Panc1 (cell line): Measurements from ENCODE around the gene THSD7B. TPM values are rescaled to one million over a fixed set of nuclear protein-coding genes. Genes with fewer than 3 reads are reported as not detected.

Experiments
- ATAC-seq: fragments of 200-7000 bp; cut with Tn5 transposase; 2 replicates; pipeline ENCODE4 v1.9.1; 2020; ENCODE audit warnings: mild to moderate bottlenecking, moderate library complexity
- BruUV-seq: library from RNA; stranded (reverse); fragments of 400-500 nt; replicated peaks from 2 replicates; lab custom pipeline; 2021; lab: Mats Ljungman, UMichigan
- CTCF ChIA-PET: fragments of 300-600 bp; sonication (Branson Sonifier 250); formaldehyde crosslinking; loops from one replicate; lab custom pipeline; 2022; ENCODE audit warnings: antibody characterized with exemption; lab: Charles Lee
- POLR2A ChIA-PET: fragments of 300-600 bp; sonication (Branson Sonifier 250); formaldehyde crosslinking; loops from one replicate; lab custom pipeline; 2022; ENCODE audit warnings: antibody characterized with exemption; lab: Charles Lee
- DNase-seq: peaks from one replicate; pipeline ENCODE4 v3.0.0-alpha.2; 2010; ENCODE audit warnings: low read depth, low spot score
- H3K27ac ChIP-seq: 2 replicates; pipeline ENCODE4 v1.5.1; 2011; ENCODE audit warnings: mild to moderate bottlenecking, low read length, inconsistent platforms
- H3K27me3 ChIP-seq: fragments of 200-500 bp; sonication (Bioruptor generic); 2 replicates; pipeline ENCODE4 v1.6.0; 2014; ENCODE audit warnings: low read length, inconsistent platforms; ENCODE audit not compliant: control insufficient read depth, insufficient read depth
- H3K36me3 ChIP-seq: fragments of 200-500 bp; sonication (Bioruptor generic); 2 replicates; pipeline ENCODE4 v1.5.1; 2014; ENCODE audit warnings: inconsistent platforms, mild to moderate bottlenecking, low read length, moderate library complexity; ENCODE audit not compliant: control insufficient read depth, insufficient read depth
- H3K4me1 ChIP-seq: 2 replicates; pipeline ENCODE4 v1.5.1; 2011; ENCODE audit warnings: inconsistent platforms, mild to moderate bottlenecking, low read length, moderate library complexity; ENCODE audit not compliant: control insufficient read depth, insufficient read depth
- H3K4me3 ChIP-seq, 2 experiments: 2 replicates each; pipeline ENCODE4 v1.5.1; 2011 to 2012; ENCODE audit warnings: low read depth in 2 of 2, low read length in 2 of 2, mild to moderate bottlenecking in 2 of 2, inconsistent platforms in 1 of 2, moderate library complexity in 1 of 2
- H3K9me3 ChIP-seq: fragments of 200-500 bp; sonication (Bioruptor generic); 2 replicates; pipeline ENCODE4 v1.5.1; 2014; ENCODE audit warnings: low read depth, mild to moderate bottlenecking, inconsistent platforms, low read length, moderate library complexity; ENCODE audit not compliant: control insufficient read depth, insufficient read depth
- POLR2AphosphoS5 ChIP-seq: IDR thresholded peaks from 2 replicates; pipeline ENCODE4 v1.6.1; 2012; ENCODE audit warnings: mild to moderate bottlenecking, low read depth, low read length, moderate library complexity
- SIN3A ChIP-seq: IDR thresholded peaks from 2 replicates; pipeline ENCODE4 v1.6.1; 2012; ENCODE audit warnings: low read depth, mild to moderate bottlenecking, low read length, moderate library complexity, borderline replicate concordance; ENCODE audit not compliant: insufficient read depth
- TCF7L2 ChIP-seq: IDR thresholded peaks from 2 replicates; pipeline ENCODE4 v1.6.1; 2011; ENCODE audit warnings: mild to moderate bottlenecking, low read depth, low read length, inconsistent platforms
- in situ Hi-C: cut with HindIII; loops from 2 replicates; pipeline ENCODE4 v1.10.0; 2016; ENCODE audit warnings: low sequenced_read_pairs, low pct_unique_long_range_greater_than_20kb
- intact Hi-C: fragments of 100-400 bp; cut with micrococcal nuclease; formaldehyde crosslinking; loops from one replicate; pipeline ENCODE4 v1.10.0; 2022; ENCODE audit not compliant: unreplicated experiment
- total RNA-seq: library from RNA; stranded (reverse); gene quantifications from one replicate; pipeline ENCODE4 v1.2.1, GENCODE V29; 2021; ENCODE audit not compliant: unreplicated experiment
- TF ChIP-seq, protein P1 (sequence below): fragments of 450-650 bp; IDR thresholded peaks from 2 replicates; pipeline ENCODE4 v1.5.1; 2017; ENCODE audit warnings: mild to moderate bottlenecking
- TF ChIP-seq, protein P2 (sequence below), 2 experiments: IDR thresholded peaks; 2 replicates each; pipeline ENCODE4 v1.6.1; 2011 to 2012; ENCODE audit warnings: low read depth in 2 of 2, control low read depth in 1 of 2, low read length in 1 of 2, mild to moderate bottlenecking in 1 of 2, moderate library complexity in 1 of 2; ENCODE audit not compliant: insufficient read depth in 1 of 2

The THSD7B gene
- total RNA-seq, 1 experiment from 2014 or later = not detected

- intact Hi-C loops (loop anchor here (5.0 kb wide), 1 partner anchor 314 kb away; no protein-coding TSS in a partner anchor), in situ Hi-C loops (no loop called here)
- BruUV-seq = no TSS peak
- no peaks in the 10 kb centered on the region for H3K27me3 ChIP-seq
- ATAC-seq (no peak), DNase-seq (no peak)
- CTCF ChIA-PET = no interaction called here
- no peak overlapping the region for H3K27ac ChIP-seq
- H3K36me3 ChIP-seq = no peaks in the 10 kb centered on the region
- POLR2A ChIA-PET = no interaction called here
- H3K4me1 ChIP-seq = no peaks in the 10 kb centered on the region
- no peak overlapping the region for H3K4me3 ChIP-seq
- H3K9me3 ChIP-seq = no peaks in the 10 kb centered on the region
- TF ChIP-seq TCF7L2 = no peak
- TF ChIP-seq, protein P1, sequence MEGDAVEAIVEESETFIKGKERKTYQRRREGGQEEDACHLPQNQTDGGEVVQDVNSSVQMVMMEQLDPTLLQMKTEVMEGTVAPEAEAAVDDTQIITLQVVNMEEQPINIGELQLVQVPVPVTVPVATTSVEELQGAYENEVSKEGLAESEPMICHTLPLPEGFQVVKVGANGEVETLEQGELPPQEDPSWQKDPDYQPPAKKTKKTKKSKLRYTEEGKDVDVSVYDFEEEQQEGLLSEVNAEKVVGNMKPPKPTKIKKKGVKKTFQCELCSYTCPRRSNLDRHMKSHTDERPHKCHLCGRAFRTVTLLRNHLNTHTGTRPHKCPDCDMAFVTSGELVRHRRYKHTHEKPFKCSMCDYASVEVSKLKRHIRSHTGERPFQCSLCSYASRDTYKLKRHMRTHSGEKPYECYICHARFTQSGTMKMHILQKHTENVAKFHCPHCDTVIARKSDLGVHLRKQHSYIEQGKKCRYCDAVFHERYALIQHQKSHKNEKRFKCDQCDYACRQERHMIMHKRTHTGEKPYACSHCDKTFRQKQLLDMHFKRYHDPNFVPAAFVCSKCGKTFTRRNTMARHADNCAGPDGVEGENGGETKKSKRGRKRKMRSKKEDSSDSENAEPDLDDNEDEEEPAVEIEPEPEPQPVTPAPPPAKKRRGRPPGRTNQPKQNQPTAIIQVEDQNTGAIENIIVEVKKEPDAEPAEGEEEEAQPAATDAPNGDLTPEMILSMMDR = no peak
Observed at GRCh38 chr2:136736236-136736635, 29.1 kb upstream of the THSD7B start.

DNA sequence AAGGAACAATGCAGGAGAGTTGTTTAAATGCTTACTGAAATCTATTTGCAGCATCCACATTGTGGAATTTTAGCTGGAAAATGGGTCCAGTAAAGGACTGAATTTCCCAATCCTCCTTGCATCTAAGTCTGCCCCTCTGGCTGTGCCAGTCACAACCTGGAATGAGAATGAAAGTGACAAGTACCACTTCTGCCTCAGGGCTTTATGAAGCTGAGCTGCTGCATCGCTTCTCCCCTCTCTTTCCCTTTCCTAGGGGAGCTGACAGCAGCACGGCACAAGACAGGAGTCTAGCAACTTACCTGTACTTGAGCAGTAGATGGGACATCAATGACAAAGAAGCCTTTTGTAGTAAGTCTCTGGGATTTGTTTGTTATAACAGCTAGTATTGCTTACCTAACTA lies 27.3 kb upstream of the THSD7B start:
- intact Hi-C loops = loop anchor here (5.0 kb wide), 1 partner anchor 316 kb away; no protein-coding TSS in a partner anchor

More for the DNA sequence above, 27.3 kb upstream of the THSD7B start:
- Histone ChIP-seq H3K4me1 (no peaks in the 10 kb centered on the region), H3K27me3 (no peaks in the 10 kb centered on the region), H3K36me3 (no peaks in the 10 kb centered on the region), H3K4me3 (no peak overlapping the region), H3K27ac (no peak overlapping the region), H3K9me3 (no peaks in the 10 kb centered on the region)
- BruUV-seq = no TSS peak
- no peak for DNase-seq
- no peak for ATAC-seq
- in situ Hi-C loops = no loop called here
- TF ChIP-seq TCF7L2 (no peak), SIN3A (no peak), POLR2AphosphoS5 (no peak)
- TF ChIP-seq, protein P2, sequence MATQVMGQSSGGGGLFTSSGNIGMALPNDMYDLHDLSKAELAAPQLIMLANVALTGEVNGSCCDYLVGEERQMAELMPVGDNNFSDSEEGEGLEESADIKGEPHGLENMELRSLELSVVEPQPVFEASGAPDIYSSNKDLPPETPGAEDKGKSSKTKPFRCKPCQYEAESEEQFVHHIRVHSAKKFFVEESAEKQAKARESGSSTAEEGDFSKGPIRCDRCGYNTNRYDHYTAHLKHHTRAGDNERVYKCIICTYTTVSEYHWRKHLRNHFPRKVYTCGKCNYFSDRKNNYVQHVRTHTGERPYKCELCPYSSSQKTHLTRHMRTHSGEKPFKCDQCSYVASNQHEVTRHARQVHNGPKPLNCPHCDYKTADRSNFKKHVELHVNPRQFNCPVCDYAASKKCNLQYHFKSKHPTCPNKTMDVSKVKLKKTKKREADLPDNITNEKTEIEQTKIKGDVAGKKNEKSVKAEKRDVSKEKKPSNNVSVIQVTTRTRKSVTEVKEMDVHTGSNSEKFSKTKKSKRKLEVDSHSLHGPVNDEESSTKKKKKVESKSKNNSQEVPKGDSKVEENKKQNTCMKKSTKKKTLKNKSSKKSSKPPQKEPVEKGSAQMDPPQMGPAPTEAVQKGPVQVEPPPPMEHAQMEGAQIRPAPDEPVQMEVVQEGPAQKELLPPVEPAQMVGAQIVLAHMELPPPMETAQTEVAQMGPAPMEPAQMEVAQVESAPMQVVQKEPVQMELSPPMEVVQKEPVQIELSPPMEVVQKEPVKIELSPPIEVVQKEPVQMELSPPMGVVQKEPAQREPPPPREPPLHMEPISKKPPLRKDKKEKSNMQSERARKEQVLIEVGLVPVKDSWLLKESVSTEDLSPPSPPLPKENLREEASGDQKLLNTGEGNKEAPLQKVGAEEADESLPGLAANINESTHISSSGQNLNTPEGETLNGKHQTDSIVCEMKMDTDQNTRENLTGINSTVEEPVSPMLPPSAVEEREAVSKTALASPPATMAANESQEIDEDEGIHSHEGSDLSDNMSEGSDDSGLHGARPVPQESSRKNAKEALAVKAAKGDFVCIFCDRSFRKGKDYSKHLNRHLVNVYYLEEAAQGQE (IDR thresholded peaks at IDR 0.05; ENCODE audit: insufficient read depth in 1 of 2, low read depth in 2 of 2, low read length in 1 of 2) = no peak
- TF ChIP-seq, protein P1 = no peak
- CTCF ChIA-PET = no interaction called here
- POLR2A ChIA-PET = no interaction called here
